GM19328 (cell line): Measurements from ENCODE around the gene FICD.
"Not testable (repeated sequence)": the region's sequence is repeated elsewhere in the genome, so short reads cannot be mapped to it uniquely, and the experiment has no call there.

Experiments used
- ATAC-seq: cut with Tn5 transposase; IDR thresholded peaks from one replicate; pipeline ENCODE4 v1.9.1; 2021; ENCODE audit warnings: mild to moderate bottlenecking, moderate library complexity; ENCODE audit not compliant: unreplicated experiment

The FICD gene

DNA sequence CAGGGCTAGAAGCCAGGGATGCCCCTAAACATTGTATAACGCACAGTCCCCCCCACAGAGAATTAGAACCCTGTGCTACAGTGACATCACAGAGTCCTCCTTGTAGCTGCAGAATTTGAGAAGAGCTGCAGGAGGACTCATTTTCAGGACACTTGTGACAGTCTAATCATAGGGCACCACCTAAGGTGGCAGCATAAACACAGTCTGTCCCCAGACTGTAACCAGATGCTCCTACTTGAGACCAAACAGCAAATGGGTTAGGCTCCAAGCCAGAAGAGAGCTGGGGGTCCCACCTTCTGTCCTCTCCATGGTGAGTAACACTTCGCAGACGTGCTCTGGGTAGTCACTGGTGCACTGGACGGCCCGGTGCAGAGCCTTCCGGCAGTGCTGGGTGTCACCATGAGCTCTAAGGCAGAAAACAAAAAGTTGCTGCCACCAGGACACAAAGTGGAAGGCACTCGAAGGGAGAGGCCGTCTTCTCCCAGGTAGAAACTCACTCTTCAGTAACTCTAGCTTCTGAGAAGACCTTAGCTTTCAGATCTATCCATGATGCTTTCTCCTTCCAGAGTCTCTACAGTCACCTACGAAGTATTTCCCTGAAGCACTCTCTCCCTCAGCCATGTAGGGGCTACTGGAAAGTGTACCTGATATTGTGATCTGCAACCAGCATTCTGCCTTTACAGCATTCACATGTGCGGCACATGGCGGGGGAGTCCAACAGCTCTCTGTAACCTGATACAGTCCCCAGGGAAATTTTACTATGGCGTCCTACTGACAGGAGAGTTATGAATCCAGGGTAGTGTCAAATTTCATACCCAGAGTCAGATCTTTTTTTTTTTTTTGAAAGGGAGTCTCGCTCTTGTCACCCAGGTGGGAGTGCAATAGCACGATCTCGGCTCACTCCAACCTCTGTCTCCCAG is 17.1 kb downstream of the FICD start:
- no peak for ATAC-seq

DNA sequence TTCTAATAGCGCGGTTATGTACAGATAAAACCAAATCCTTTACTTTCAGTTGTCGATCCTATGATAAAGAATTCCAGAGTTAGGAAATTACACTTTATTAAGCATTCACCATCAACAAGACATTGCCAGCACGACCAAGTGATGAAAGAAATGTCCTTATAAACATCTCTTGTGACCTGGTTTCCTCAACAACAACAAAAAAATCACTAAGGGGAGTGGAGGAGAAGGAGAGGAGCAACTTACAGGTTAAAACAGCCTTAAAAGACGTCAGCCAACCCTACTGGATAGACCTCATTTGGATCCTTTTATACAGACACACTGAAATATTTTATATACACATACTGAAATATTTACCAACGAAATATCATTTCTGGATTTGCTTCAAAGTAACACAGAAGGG is 23.1 kb downstream of the FICD start:
- ATAC-seq = no peak

DNA sequence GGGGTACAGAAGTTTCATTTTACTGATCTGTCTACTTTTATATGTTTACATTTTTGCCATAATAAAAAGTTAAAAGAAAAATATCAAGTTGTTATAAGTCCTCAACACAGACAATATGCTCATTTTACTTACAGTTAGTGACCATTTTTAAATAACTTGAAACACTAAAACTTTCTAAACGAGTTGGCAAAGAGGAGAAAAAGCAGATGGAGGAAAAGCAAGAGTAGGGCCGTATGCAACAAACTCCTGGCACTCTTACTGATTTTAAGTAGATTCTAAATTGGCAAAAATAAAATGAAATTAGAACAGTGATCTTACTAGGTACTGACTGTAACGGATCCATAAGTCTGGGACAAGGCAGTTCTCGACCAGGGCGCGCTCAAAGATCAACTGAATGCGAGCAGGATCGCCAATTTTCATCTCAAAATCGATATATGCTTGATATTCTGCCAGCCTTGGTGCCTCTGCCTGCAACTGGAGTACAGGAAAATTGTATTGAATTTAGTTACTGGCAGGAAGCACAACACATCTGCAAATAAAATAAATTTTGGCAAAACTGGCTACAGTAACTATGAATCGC is 23.6 kb downstream of the FICD start:
- ATAC-seq = no peak

DNA sequence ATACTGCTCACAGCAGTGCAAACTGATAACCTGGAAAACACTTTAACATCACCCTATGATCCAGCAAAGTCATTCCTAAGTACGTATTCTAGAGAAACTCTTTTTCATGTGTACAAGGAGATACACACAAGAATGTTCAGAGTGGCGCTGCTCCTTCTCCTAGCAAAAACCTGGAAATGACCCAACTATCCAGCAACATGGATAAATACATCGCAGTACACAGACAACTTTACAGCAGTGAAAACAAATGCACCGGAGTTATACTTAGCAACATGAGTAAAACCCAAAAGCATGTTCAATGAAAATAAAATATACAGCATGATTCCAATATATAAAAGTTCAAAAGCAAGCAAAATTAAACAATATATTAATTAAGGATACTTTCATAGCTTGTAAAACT is 27.2 kb downstream of the FICD start:
- ATAC-seq = no peak

DNA sequence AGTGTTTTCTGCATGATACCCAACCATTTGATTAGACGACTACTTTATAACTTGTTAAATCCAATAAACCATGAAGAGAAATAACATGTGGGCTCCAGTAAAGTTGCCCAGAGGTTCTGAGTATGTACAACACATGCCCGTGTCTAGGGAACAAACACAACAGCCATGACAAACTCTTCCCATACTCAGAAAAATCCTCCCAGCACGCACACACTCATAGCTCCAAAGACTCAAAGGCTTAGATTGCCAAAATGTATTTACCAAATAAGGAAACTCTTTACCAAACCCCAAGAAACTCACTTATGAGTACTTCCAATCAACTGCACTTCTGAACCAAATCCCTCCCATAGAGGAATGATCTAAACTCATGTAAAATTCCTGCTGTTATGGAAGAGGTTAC is 28.6 kb downstream of the FICD start:
- no peak for ATAC-seq

DNA sequence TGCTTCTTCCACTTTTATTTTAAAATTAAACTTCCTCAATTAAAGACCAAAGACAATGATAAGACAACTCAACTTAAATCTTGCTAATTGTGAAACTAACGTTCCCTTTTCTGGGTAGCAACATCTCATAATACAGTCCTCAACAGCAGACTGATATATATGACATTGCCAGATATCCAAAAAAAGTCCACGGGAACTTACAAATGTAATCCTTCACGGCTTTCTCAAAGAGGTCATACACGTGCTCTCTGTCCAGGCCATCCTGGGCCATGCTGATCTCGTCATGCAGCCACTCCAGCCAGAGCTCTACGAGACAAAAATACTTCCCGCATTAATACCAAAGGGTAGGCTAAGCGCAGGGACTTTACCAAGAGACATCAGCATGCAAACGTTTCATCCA is 32.6 kb downstream of the FICD start:
- ATAC-seq = no peak

DNA sequence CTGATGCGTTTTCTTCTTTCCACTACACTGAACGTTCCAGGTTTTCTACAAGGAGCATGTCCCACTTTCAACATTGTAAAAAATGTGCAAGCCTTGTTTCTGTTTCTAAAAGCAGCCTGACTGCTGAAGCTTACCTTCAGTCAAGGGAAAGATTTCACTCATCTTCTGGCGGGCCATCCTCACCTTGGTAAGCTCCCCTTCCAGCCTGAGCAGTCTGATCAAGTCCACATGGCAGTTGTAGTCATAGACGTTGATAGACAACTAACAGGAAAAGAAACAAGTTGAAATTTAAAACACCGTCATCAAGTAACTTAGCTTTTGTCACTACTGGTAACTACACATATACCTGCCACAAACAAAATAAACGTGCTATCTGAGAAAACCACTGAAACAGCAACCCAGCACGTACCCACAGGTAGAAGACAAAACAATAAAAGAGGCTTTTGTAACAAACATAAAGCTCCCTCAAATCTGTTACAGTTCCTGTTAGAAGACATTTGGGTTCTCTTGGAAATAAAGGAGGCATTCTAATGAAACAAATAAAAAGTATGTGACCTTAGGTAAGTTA is 34.0 kb downstream of the FICD start:
- no peak for ATAC-seq

DNA sequence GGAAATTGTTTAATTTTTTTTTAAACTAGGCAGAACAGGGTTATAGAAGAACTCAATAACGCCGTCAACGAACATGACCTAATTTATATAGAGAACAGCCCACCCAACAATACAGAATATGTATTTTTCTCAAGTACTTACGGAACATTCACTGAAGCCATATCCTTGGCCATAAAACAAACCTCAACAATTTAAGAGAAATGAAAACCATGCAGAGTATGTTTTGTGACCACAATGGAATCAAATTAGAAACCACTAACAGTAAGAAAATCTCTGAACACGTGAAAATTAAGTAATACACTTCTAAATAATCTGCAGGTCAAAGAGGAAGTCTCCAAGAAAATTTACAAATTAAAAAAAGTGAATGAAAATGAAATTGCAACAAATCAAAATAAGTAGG is 36.5 kb downstream of the FICD start:
- no peak for ATAC-seq

DNA sequence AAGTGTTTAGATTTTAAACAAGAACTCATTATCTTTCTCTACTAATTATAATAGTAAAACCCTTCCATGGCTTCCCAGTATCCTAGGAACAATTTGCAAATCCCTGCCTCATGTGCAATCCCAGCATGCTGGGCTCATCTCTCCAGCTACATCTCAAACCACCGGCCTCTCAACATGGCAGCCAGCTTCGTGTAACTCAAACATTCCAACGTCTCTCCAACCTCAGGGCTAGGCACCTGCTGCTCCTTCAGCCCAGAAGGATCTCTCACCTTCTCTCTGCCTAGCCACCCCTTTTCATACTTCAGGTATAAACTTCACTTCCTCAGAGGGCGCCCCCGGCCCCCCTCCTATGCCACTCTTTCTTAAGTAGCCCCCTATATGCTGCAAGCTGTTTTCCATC is 38.7 kb downstream of the FICD start:
- no peak for ATAC-seq

DNA sequence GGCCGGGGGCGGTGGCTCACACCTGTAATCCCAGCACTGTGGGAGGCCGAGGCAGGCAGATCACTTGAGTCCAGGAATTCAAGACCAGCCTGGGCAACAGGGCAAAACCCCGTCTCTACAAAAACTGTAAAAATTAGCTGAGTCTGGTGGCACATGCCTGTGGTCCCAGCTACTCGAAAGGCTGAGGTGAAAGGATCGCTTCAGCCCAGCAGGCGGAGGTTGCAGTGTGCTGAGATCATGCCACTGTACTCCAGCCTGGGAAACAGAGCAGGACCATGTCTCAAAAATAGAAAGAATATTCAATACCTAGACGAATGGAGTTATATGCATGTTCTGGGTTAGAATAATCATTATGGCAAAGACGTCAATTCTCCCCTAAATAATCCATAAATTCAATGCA is 40.3 kb downstream of the FICD start:
- ATAC-seq = not testable (repeated sequence)

DNA sequence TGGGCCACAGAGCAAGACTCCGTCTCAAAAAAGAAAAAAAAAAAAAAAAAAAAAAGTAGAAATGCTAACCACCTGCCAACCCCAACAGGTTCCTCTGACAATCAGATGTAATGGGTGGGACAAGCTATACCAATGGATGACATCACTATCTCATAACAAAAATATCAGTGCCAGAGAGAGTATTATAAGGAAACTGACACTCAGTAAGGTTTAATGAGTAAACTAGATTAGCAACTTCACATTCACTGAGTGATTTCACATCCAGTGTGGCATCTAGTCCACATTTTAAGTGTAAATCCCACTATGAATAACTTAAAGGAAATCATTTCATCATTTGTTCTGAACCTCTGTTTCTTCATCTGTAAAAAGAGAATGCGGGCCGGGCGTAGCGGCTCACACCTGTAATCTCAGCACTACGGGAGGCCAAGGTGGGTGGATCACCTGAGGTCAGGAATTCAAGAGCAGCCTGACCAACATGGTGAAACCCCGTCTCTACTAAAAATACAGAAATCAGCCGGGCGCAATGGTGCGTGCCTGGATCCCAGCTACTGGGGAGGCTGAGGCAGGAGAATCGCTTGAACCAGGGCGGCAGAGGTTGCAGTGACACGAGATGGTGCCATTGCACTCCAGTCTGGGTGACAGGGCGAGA is 44.1 kb downstream of the FICD start:
- ATAC-seq = no peak

DNA sequence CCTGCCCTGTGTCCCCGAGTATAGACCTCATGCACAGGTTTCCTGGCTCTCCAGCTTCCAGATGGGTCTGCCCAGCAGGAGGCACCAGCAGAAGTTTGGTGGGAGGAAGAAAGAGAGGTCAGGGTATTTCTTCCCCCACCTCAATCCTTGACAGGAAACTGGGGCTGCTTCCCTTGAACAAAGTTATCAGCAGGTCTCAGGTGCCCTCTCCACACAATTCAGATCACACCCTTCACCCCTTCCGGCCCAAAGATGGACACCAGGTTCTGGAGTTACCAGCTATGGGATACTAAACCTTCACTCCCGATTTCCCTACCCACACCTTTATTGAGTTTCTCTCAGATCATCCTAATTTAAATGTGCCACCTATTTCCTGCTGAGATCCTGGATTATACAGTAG is 44.7 kb downstream of the FICD start:
- ATAC-seq = no peak

DNA sequence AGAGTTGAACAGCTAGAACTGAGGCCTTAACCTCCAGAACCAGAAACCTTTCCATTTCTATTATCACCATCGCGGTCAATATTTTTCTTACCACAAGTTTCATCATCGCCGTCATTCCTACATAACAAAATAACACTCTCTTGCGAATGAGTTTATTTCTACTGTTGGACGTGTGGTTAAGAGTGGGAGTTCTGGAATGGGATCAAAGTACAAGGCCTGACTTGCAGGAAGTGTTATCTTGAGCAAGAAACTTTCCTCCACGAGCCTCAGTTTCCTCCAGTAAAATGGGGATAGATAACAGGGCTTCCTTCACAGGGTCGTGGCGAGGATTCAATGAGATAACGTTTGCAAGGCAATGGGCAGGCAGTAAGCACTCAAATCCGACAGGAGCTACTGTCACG is 45.2 kb downstream of the FICD start:
- no peak for ATAC-seq

DNA sequence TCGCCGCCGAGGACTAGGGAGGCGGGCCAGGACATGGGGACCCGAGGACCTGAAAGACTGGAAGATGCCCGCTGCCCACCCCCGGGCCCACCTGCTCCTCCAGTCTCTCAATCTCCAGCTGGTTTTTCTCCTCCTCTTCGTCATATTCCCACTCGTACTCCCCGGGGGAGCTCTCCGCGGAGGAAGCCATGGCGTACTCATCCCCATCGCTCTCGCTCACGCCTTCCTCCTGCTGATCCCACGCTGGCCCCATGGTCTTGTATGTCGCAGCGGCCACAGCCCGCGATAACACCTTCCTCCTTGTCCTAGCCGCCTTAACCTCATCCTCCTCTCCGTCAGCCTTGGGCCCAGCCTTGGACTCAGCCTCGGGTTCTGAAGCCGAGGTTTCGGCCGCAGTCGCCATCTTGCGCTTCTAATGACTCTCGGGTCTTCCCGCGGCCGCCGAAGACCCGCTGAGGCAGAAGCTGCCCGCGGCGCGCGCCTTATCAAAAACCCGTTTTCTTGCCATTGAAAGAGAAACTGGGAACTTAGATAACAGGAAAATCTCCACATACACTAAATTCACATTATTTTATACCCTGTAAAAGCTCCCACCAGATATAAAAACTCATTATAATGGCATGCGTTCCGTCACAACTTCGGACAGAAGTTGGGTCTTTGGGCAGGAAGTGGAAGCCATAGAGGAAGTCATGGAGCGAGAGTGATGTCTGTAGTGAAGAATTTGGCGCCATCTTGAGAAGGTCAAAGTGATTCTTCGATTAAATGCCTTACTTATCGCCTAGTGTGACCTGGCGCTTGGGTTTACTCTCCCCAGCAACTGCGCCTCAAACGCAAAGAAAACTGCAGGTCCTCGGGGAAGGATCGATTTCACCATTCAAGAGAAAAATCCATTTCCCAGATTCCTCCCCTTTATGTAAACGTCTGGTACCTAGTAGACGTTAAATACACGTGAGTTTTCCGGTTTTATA is 46.0 kb downstream of the FICD start, which contains the start of gene SART3:
TSS of gene SART3 (minus strand) at position 422 of the 968 bp plus-strand sequence. CDS start at position 403, 19 bp downstream.
- peak; percentile 34 for ATAC-seq

DNA sequence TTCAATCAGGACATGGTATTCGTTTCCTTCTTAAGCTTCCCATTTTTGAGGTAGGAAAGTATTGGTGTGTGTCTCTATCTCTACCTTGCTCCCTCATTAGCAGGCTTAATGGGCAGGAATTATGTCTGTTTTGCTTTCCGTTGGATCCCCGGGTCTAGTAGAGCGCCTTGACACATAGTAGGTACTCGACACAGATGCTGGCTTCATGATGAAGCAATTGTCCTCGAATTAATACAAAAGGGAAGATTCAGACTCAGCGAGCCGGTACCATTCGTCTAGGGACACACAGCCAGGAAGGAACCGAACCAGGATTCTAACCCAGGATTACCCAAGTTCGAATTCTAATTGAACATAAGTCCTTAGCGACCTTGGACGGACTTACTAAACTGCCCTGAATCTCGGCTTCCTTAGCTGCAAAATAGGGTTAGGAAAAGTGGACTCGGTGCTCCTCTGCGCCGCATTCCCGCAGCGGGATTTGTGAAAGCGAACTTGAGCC is 46.8 kb downstream of the FICD start:
- ATAC-seq = no peak

DNA sequence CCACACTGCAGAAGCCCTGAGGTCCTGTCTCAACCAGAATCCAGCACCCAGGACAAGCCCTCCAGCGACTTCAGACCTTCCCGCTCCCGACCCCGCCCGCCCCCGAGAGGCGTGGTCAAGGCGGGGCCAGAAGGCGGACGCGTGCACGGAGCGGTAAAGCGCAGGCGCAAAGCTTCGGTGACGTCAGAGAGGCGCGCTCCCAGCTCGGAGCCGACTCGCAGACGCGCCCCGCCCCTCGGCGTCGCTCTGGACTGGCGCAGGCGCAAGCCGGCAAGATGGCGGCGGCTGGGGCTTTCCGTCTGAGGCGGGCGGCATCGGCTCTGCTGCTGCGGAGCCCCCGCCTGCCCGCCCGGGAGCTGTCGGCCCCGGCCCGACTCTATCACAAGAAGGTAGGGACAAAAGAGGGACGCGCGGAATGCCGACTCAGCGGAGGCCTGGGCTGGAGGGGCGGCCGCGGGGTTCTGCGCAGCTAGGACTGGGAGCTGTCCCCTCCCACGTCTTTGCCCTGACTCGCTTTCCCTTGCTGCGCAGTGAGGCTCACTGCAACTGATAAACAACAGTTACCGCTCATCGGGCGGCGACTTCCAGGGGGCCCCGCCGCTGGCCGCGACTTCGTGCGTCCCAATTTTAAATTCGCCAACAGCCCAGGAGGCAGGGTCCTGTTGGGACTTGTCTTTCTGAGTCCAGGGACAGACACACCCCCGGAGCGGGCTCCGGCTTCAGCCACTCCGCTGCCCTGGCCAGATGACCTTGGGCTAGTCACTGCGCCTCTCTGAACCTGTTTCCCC is 47.5 kb downstream of the FICD start, which contains the start of gene ISCU:
TSS of gene ISCU (plus strand) at position 249 of the 788 bp plus-strand sequence. CDS start at position 276, 27 bp downstream.
- peak; percentile 63 for ATAC-seq

DNA sequence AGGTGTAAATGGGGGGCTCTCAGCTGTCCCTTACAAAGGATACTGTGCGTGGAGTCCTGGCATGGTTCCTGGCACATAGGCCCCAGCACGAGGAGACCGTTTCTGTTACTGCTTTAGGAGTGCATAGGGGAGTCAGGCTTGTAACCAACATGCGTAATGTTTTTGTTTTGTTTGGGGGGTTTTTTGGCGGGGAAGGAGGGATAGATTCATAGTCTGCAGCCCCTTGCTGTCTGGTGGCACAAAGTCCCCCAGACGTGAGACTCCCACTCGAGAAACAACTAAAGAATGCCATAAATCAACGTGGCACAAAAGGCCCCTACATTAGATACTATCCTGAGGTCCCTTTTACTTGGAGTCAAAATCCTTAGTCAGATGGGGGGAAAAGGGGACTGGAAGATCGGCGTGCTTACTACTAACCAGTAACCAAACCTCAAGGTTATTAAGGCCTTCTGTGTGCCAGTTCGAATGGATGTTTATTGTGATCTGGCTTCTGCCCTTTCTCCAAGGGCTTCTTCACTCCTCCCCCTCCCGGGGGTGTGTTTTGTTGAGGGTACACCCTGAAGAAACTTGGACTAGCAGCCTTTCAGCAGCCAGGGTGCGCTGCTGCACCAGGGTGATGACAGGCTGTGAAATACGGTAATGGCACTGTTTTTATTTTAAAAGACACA is 48.2 kb downstream of the FICD start:
- peak; percentile 28 for ATAC-seq

DNA sequence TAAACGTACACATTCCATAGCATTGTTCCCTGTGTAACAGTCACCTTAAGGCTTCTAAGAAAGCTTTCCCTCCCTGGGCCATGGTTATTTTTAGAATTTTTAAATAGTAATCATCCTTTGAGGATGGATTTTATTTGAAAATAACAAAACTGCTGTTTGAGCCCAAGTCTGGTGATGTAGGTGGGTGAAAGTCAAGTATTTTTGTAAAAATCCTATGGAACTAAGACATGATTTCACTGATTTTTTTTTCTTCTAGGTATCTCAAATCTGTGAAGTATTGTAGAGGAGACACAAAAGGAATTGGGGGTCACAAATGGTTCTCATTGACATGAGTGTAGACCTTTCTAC is 48.7 kb downstream of the FICD start:
- ATAC-seq = no peak

DNA sequence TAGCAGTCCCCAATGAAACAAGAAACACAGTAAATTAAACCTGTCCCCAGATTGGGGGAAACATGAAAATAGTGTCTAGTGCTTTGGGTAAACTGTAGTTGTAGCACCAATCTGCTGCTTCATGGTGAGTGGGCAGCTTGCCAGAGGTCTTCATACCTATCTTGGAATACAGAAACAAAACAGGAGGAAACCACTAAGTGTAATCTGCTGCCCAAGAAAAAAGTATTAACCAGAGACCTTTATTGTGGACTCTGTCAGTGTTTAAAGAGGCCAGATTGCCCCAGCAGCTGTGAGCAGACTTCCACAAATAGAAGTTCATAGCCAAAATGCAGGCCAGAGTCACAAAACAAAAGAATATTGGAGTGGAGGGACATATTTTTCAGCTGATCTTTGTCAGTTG is 49.6 kb downstream of the FICD start:
- ATAC-seq = no peak
